IPS DF 4.7 (cell line): Measurements from ENCODE around the gene TMBIM6.
A peak's percentile ranks its signal among the peaks of the same experiment; 100 is the strongest.
"Not testable (repeated sequence)": the region's sequence is repeated elsewhere in the genome, so short reads cannot be mapped to it uniquely, and the experiment has no call there.

Experiments used
- DNase-seq: peaks from one replicate; pipeline ENCODE4 v3.0.0-alpha.2; 2013; ENCODE audit warnings: low spot score; ENCODE audit errors: extremely low read depth

The TMBIM6 gene

GRCh38 chr12:49776413-49776812, 35.1 kb downstream of the TMBIM6 start:
- DNase-seq: peak; percentile 64

GRCh38 chr12:49776858-49777257, 35.5 kb downstream of the TMBIM6 start:
- DNase-seq: no peak

- DNase-seq: no peak
Observed at GRCh38 chr12:49777341-49777740, 36.0 kb downstream of the TMBIM6 start.

- DNase-seq: peak; percentile 64
Observed at GRCh38 chr12:49777800-49778748, 36.7 kb downstream of the TMBIM6 start.

- DNase-seq: no peak
Observed at GRCh38 chr12:49779581-49779980, 38.2 kb downstream of the TMBIM6 start.

- DNase-seq: not testable (repeated sequence)
Observed at GRCh38 chr12:49780914-49781313, 39.6 kb downstream of the TMBIM6 start.

GRCh38 chr12:49783917-49784676, 42.7 kb downstream of the TMBIM6 start:
- no peak for DNase-seq

GRCh38 chr12:49784756-49785409, 43.5 kb downstream of the TMBIM6 start:
- DNase-seq: no peak

GRCh38 chr12:49787672-49788071, 46.3 kb downstream of the TMBIM6 start:
- no peak for DNase-seq

GRCh38 chr12:49789992-49790391, 48.6 kb downstream of the TMBIM6 start:
- DNase-seq: peak; percentile 62

GRCh38 chr12:49790741-49791555, 49.6 kb downstream of the TMBIM6 start:
- no peak for DNase-seq

GRCh38 chr12:49791700-49792099, 50.3 kb downstream of the TMBIM6 start:
- DNase-seq: no peak

- no peak for DNase-seq
Observed at GRCh38 chr12:49792181-49792970, 51.0 kb downstream of the TMBIM6 start.

GRCh38 chr12:49792976-49793580, 51.7 kb downstream of the TMBIM6 start:
- no peak for DNase-seq

GRCh38 chr12:49793620-49794019, 52.3 kb downstream of the TMBIM6 start:
- no peak for DNase-seq

GRCh38 chr12:49794021-49794420, 52.7 kb downstream of the TMBIM6 start:
- no peak for DNase-seq

GRCh38 chr12:49794811-49795653, 53.7 kb downstream of the TMBIM6 start:
- no peak for DNase-seq

GRCh38 chr12:49795654-49796105, 54.3 kb downstream of the TMBIM6 start:
- DNase-seq: no peak

GRCh38 chr12:49796155-49796554, 54.8 kb downstream of the TMBIM6 start:
- DNase-seq: no peak
